ENCODE data around the gene OIT3.

The OIT3 gene

GRCh38 chr10:72879245-72879644 is 14.3 kb upstream of the OIT3 start:
- Histone ChIP-seq H3K4me3 (ENCODE audit: low read length) (no peak overlapping the region), H3K36me3 (ENCODE audit: insufficient read depth, low read length) (peaks cover 50% of the 10 kb centered on the region), H3K9ac (ENCODE audit: low read depth, low read length) (no peak overlapping the region), H3K4me1 (ENCODE audit: insufficient read depth, low read length) (no peaks in the 10 kb centered on the region), H3K27me3 (ENCODE audit: insufficient read depth, low read length) (no peaks in the 10 kb centered on the region), H3K9me3 (ENCODE audit: insufficient read depth, low read depth, low read length) (peaks cover 29% of the 10 kb centered on the region; the same call in 1 of the 2 replicates), H3K27ac (ENCODE audit: low read depth, low read length) (no peak overlapping the region)
- 100% methylated on average over 2 of the region's 2 CpGs for WGBS

- Histone ChIP-seq H3K9me3 (ENCODE audit: insufficient read depth, low read depth, low read length) (peaks cover 29% of the 10 kb centered on the region; the same call in 1 of the 2 replicates), H3K4me3 (ENCODE audit: low read length) (no peak overlapping the region), H3K36me3 (ENCODE audit: insufficient read depth, low read length) (peaks cover 60% of the 10 kb centered on the region), H3K27me3 (ENCODE audit: insufficient read depth, low read length) (no peaks in the 10 kb centered on the region), H3K27ac (ENCODE audit: low read depth, low read length) (no peak overlapping the region), H3K4me1 (ENCODE audit: insufficient read depth, low read length) (peaks cover 18% of the 10 kb centered on the region), H3K9ac (ENCODE audit: low read depth, low read length) (no peak overlapping the region)
- whole genome bisulfite sequencing: 92% methylated on average over 1 of the region's 2 CpGs
Observed at GRCh38 chr10:72881291-72881690, 12.2 kb upstream of the OIT3 start.

DNA sequence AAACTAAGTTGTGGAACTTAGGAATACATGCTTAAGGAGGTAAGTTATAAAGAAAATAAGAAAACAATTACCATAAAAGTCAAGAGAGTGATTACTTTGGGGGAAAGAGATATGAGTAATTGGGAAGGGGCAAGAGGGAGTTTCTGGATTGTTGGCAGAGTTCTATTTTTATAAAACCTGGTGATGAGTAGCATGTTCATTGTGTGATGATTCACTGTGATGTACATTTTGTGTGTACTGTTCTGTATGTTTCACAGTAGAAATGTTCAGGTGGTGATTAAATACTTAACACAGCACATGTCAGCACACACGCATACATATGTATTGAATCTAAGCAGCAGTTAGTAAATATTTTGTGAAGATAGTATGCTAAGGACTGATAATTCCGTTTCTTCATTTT is 9.7 kb upstream of the OIT3 start:
- H3K36me3 ChIP-seq (ENCODE audit: insufficient read depth, low read length): peaks cover 53% of the 10 kb centered on the region
- H3K27ac ChIP-seq (ENCODE audit: low read depth, low read length): no peak overlapping the region
- 86% methylated on average over 1 of the region's 2 CpGs for WGBS
- H3K4me1 ChIP-seq (ENCODE audit: insufficient read depth, low read length): peaks cover 35% of the 10 kb centered on the region
- no peak overlapping the region for H3K9ac ChIP-seq (ENCODE audit: low read depth, low read length)
- H3K27me3 ChIP-seq (ENCODE audit: insufficient read depth, low read length): no peaks in the 10 kb centered on the region
- peaks cover 25% of the 10 kb centered on the region; the same call in 1 of the 2 replicates for H3K9me3 ChIP-seq (ENCODE audit: insufficient read depth, low read depth, low read length)
- no peak overlapping the region for H3K4me3 ChIP-seq (ENCODE audit: low read length)

DNA sequence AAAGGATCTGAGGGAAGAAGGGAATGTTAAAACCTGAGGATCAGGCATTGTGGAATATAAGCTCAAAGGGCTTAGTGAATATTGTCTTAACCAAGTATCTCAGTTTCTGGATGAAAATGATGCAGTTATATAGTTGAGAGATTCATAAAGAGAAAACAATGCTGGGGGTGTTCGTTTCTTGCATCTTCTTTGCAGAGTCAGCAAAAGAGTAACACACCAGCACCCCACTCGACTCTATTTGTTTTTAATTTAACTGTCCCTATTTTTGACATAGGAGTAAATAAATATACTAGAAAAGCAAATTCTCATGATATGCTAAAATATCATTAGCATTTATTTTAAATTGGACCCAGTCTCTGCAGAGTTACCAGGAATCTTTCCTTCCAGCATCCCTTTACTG is 7.6 kb upstream of the OIT3 start:
- Histone ChIP-seq H3K4me1 (ENCODE audit: insufficient read depth, low read length) (peaks cover 35% of the 10 kb centered on the region), H3K36me3 (ENCODE audit: insufficient read depth, low read length) (peaks cover 36% of the 10 kb centered on the region), H3K4me3 (ENCODE audit: low read length) (no peak overlapping the region), H3K9me3 (ENCODE audit: insufficient read depth, low read depth, low read length) (0 out of 2 replicates have a peak, but pooled peaks cover 10% of the 10 kb centered on the region), H3K9ac (ENCODE audit: low read depth, low read length) (no peak overlapping the region), H3K27ac (ENCODE audit: low read depth, low read length) (peak overlapping the region; percentile 93), H3K27me3 (ENCODE audit: insufficient read depth, low read length) (no peaks in the 10 kb centered on the region)
- 100% methylated on average over 1 of the region's 2 CpGs for WGBS

GRCh38 chr10:72886621-72887020 is 6.9 kb upstream of the OIT3 start:
- Histone ChIP-seq H3K9ac (ENCODE audit: low read depth, low read length) (peak overlapping the region; percentile 57), H3K4me3 (ENCODE audit: low read length) (peak overlapping the region; percentile 19; the same call in 1 of the 2 replicates), H3K9me3 (ENCODE audit: insufficient read depth, low read depth, low read length) (0 out of 2 replicates have a peak, but pooled peaks cover 4% of the 10 kb centered on the region), H3K36me3 (ENCODE audit: insufficient read depth, low read length) (peaks cover 29% of the 10 kb centered on the region), H3K27me3 (ENCODE audit: insufficient read depth, low read length) (no peaks in the 10 kb centered on the region), H3K27ac (ENCODE audit: low read depth, low read length) (peak overlapping the region; percentile 93), H3K4me1 (ENCODE audit: insufficient read depth, low read length) (peaks cover 35% of the 10 kb centered on the region)
- 67% methylated on average over 1 of the region's 1 CpG for WGBS

DNA sequence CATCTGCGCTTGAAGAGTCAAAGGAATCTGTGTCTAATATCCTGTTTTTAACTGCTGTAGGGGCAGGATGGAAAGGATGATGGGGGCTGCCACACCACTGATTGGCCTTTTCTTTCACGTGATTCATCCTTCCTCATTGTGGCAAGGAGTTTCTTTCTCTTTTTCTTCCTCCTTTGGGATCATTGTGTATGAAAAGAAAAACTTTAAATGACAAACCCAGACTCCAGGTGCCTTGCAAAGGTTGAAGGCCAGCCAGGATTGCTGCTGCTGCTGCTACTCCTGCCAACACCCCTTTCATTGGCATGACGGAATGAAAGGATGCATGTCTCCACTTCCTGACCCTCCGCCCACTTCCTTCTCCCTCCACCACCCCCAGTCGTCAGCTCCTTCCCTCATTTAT is 6.5 kb upstream of the OIT3 start:
- peaks cover 29% of the 10 kb centered on the region for H3K36me3 ChIP-seq (ENCODE audit: insufficient read depth, low read length)
- H3K9ac ChIP-seq (ENCODE audit: low read depth, low read length): peak overlapping the region; percentile 57
- H3K27me3 ChIP-seq (ENCODE audit: insufficient read depth, low read length): no peaks in the 10 kb centered on the region
- H3K4me1 ChIP-seq (ENCODE audit: insufficient read depth, low read length): peaks cover 35% of the 10 kb centered on the region
- H3K9me3 ChIP-seq (ENCODE audit: insufficient read depth, low read depth, low read length): no peaks in the 10 kb centered on the region
- WGBS: 61% methylated on average over 3 of the region's 5 CpGs
- H3K4me3 ChIP-seq (ENCODE audit: low read length): peak overlapping the region; percentile 19; the same call in 1 of the 2 replicates
- peak overlapping the region; percentile 93 for H3K27ac ChIP-seq (ENCODE audit: low read depth, low read length)

DNA sequence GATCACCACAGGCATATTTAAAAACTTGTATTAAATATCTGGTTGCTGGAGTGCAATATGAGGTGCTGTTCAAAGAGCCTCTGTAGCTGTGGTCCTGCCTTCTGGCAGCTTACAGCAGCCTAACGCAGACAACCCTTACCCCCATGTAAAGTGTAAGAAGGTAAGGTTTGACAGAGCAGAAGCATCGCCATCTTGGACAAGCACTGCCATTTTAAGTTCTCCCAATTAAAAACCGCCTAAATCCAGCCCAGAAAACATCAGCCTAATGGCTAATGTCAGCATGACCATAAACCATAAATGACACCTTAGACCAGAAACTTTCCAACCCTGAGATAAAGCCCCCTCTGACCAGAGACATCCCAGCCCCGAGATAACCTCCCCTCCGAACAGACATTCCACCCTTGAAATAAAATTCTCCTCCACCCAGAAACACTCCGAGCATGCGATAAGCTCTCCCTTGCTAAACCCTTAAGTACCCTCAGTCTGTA is 5.3 kb upstream of the OIT3 start:
- WGBS: 93% methylated on average over 6 of the region's 7 CpGs

DNA sequence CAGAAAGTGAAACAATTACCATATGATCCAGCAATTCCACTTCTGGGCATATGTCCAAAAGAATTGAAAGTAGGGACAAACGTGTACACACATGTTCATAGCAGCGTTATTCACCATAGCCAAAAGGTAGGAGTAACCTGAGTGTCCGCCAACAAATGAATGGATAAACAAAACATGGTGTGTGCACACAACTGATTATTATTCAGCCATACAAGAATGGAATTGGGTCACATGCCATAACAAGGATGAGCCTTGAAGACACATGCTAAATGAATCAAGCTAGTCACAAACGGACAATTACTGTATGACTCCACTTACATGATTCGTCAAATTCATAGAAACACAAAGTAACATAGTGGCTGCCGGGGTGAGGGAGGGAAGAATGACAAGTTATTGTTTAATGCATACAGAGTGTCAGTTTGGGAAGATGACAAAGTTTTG is 4.1 kb upstream of the OIT3 start:
- 83% methylated on average over 6 of the region's 6 CpGs for WGBS
- peaks cover 35% of the 10 kb centered on the region for H3K4me1 ChIP-seq (ENCODE audit: insufficient read depth, low read length)
- no peaks in the 10 kb centered on the region for H3K27me3 ChIP-seq (ENCODE audit: insufficient read depth, low read length)
- H3K9ac ChIP-seq (ENCODE audit: low read depth, low read length): no peak overlapping the region
- H3K36me3 ChIP-seq (ENCODE audit: insufficient read depth, low read length): peaks cover 25% of the 10 kb centered on the region
- H3K4me3 ChIP-seq (ENCODE audit: low read length): no peak overlapping the region
- no peak overlapping the region for H3K27ac ChIP-seq (ENCODE audit: low read depth, low read length)
- H3K9me3 ChIP-seq (ENCODE audit: insufficient read depth, low read depth, low read length): no peaks in the 10 kb centered on the region

More for the DNA sequence above, 5.3 kb upstream of the OIT3 start:
- no peaks in the 10 kb centered on the region for H3K9me3 ChIP-seq (ENCODE audit: insufficient read depth, low read depth, low read length)
- peaks cover 29% of the 10 kb centered on the region for H3K36me3 ChIP-seq (ENCODE audit: insufficient read depth, low read length)
- no peak overlapping the region for H3K4me3 ChIP-seq (ENCODE audit: low read length)
- no peaks in the 10 kb centered on the region for H3K27me3 ChIP-seq (ENCODE audit: insufficient read depth, low read length)
- H3K27ac ChIP-seq (ENCODE audit: low read depth, low read length): no peak overlapping the region
- no peak overlapping the region for H3K9ac ChIP-seq (ENCODE audit: low read depth, low read length)
- H3K4me1 ChIP-seq (ENCODE audit: insufficient read depth, low read length): peaks cover 35% of the 10 kb centered on the region

DNA sequence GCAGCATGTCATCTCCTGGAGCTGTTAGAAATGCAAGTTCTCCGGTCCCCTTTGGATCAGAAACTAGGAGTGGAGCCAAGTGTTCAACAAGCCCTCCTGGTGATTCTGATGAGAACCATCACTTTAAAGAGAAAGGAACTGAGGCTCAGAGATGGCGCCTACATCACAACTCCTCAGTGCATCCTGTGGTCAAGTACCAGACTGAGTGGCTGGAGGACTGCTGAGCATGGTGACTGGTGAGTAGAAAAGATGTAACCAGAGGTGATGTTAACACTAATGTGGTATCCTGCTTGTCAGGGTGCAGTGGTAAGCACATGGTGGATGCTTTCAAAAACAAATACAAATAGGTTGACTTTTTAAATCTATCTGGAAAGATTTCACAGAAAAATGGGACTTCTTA is 3.5 kb upstream of the OIT3 start:
- WGBS: 95% methylated on average over 2 of the region's 2 CpGs
- Histone ChIP-seq H3K36me3 (ENCODE audit: insufficient read depth, low read length) (peaks cover 18% of the 10 kb centered on the region), H3K9ac (ENCODE audit: low read depth, low read length) (no peak overlapping the region), H3K9me3 (ENCODE audit: insufficient read depth, low read depth, low read length) (no peaks in the 10 kb centered on the region), H3K27ac (ENCODE audit: low read depth, low read length) (no peak overlapping the region), H3K4me1 (ENCODE audit: insufficient read depth, low read length) (peaks cover 29% of the 10 kb centered on the region), H3K4me3 (ENCODE audit: low read length) (no peak overlapping the region), H3K27me3 (ENCODE audit: insufficient read depth, low read length) (no peaks in the 10 kb centered on the region)

- H3K27me3 ChIP-seq (ENCODE audit: insufficient read depth, low read length): no peaks in the 10 kb centered on the region
- 86% methylated on average over 11 of the region's 11 CpGs for WGBS
- H3K27ac ChIP-seq (ENCODE audit: low read depth, low read length): no peak overlapping the region
- no peaks in the 10 kb centered on the region for H3K36me3 ChIP-seq (ENCODE audit: insufficient read depth, low read length)
- H3K4me1 ChIP-seq (ENCODE audit: insufficient read depth, low read length): no peaks in the 10 kb centered on the region
- H3K9me3 ChIP-seq (ENCODE audit: insufficient read depth, low read depth, low read length): no peaks in the 10 kb centered on the region
- no peak overlapping the region for H3K4me3 ChIP-seq (ENCODE audit: low read length)
- H3K9ac ChIP-seq (ENCODE audit: low read depth, low read length): no peak overlapping the region
Observed at GRCh38 chr10:72895236-72895850, 1.8 kb downstream of the OIT3 start.

- H3K9me3 ChIP-seq (ENCODE audit: insufficient read depth, low read depth, low read length): peaks cover 4% of the 10 kb centered on the region; the same call in 1 of the 2 replicates
- H3K4me1 ChIP-seq (ENCODE audit: insufficient read depth, low read length): no peaks in the 10 kb centered on the region
- 95% methylated on average over 10 of the region's 10 CpGs for WGBS
- no peak overlapping the region for H3K27ac ChIP-seq (ENCODE audit: low read depth, low read length)
- H3K9ac ChIP-seq (ENCODE audit: low read depth, low read length): no peak overlapping the region
- H3K36me3 ChIP-seq (ENCODE audit: insufficient read depth, low read length): no peaks in the 10 kb centered on the region
- no peak overlapping the region for H3K4me3 ChIP-seq (ENCODE audit: low read length)
- H3K27me3 ChIP-seq (ENCODE audit: insufficient read depth, low read length): no peaks in the 10 kb centered on the region
Observed at GRCh38 chr10:72898616-72899015, 5.1 kb downstream of the OIT3 start.

Data from HUES64 (cell line).